ENCODE results near the gene TOR2A. TPM values are rescaled to one million over a fixed set of nuclear protein-coding genes. Genes with fewer than 3 reads are reported as not detected.
A peak's percentile ranks its signal among the peaks of the same experiment; 100 is the strongest.

Gene TOR2A
- polyA plus RNA-seq, 3 donors: 57.4 to 63.8 (median 60.0) TPM

GRCh38 chr9:127698386-127698785 is 36.7 kb downstream of the TOR2A start:
- Mint-ChIP-seq H3K27ac (peak overlapping the region in 1 of 7 donors; percentile 83), H3K27me3 (ENCODE audit: low read depth in 3 of 3) (peaks cover 0 to 6% (median 1%) of the 10 kb centered on the region in 3 donors), H3K9me3 (peaks cover 0 to 5% (median 2%) of the 10 kb centered on the region in 7 donors), H3K4me3 (no peak overlapping the region), H3K36me3 (no peaks in the 10 kb centered on the region), H3K4me1 (peaks cover 16% of the 10 kb centered on the region)
- Histone ChIP-seq H3K4me1 (ENCODE audit: control insufficient read depth in 1 of 2, insufficient read depth in 2 of 2, low read length in 2 of 2) (peaks cover 7 to 8% of the 10 kb centered on the region in 2 donors), H3K4me2 (replicated peaks; ENCODE audit: extremely low read depth, low read length, poor library complexity, severe bottlenecking) (no peak overlapping the region), H3K9ac (ENCODE audit: insufficient read depth, low read length, poor library complexity, severe bottlenecking) (no peak overlapping the region), H3K9me3 (replicated peaks in 1 of 2; ENCODE audit: control insufficient read depth in 1 of 2, insufficient read depth in 1 of 2, low read length in 2 of 2) (no peaks in the 10 kb centered on the region), H3K79me2 (ENCODE audit: insufficient read depth, low read length) (no peaks in the 10 kb centered on the region), H3K27ac (ENCODE audit: low read depth in 1 of 2, low read length in 2 of 2) (no peak overlapping the region), H3K27me3 (ENCODE audit: control insufficient read depth in 2 of 2, insufficient read depth in 2 of 2, low read length in 2 of 2) (no peaks in the 10 kb centered on the region), H4K20me1 (ENCODE audit: insufficient read depth, low read length) (no peaks in the 10 kb centered on the region), H3K4me3 (replicated peaks in 1 of 3; ENCODE audit: low read depth in 2 of 3, low read length in 3 of 3) (no peak overlapping the region), H2AFZ (ENCODE audit: insufficient read depth, low read depth, low read length, poor library complexity, severe bottlenecking) (no peak overlapping the region), H3K36me3 (replicated peaks in 1 of 2; ENCODE audit: control insufficient read depth in 1 of 2, insufficient read depth in 2 of 2, low read length in 2 of 2) (no peaks in the 10 kb centered on the region)
- 92% methylated on average over 2 of the region's 5 CpGs for WGBS (ENCODE audit: insufficient coverage)
- intact Hi-C loops (cut with micrococcal nuclease): loop anchor here in 1 of 2 donors (10.0 kb wide), 1 partner anchor 94 kb away; no protein-coding TSS in a partner anchor
- no peak for DNase-seq
- no peak for TF ChIP-seq CTCF (IDR thresholded peaks at IDR 0.05)

GRCh38 chr9:127697575-127697974 is 37.5 kb downstream of the TOR2A start:
- H3K27ac ChIP-seq (ENCODE audit: low read depth in 1 of 2, low read length in 2 of 2): no peak overlapping the region
- intact Hi-C loops (cut with micrococcal nuclease): loop anchor here in 1 of 2 donors (10.0 kb wide), 1 partner anchor 93 kb away; no protein-coding TSS in a partner anchor
- peaks cover 0 to 6% (median 1%) of the 10 kb centered on the region in 3 donors for H3K27me3 Mint-ChIP-seq (ENCODE audit: low read depth in 3 of 3)
- H3K4me1 Mint-ChIP-seq: peaks cover 13% of the 10 kb centered on the region
- H3K4me3 ChIP-seq (replicated peaks in 1 of 3; ENCODE audit: low read depth in 2 of 3, low read length in 3 of 3): no peak overlapping the region
- H3K27me3 ChIP-seq (ENCODE audit: control insufficient read depth in 2 of 2, insufficient read depth in 2 of 2, low read length in 2 of 2): no peaks in the 10 kb centered on the region
- peaks cover 7 to 8% of the 10 kb centered on the region in 2 donors for H3K4me1 ChIP-seq (ENCODE audit: control insufficient read depth in 1 of 2, insufficient read depth in 2 of 2, low read length in 2 of 2)
- no peaks in the 10 kb centered on the region for H3K9me3 ChIP-seq (replicated peaks in 1 of 2; ENCODE audit: control insufficient read depth in 1 of 2, insufficient read depth in 1 of 2, low read length in 2 of 2)
- no peak for DNase-seq
- no peaks in the 10 kb centered on the region for H4K20me1 ChIP-seq (ENCODE audit: insufficient read depth, low read length)
- no peak overlapping the region for H3K4me3 Mint-ChIP-seq
- H3K36me3 Mint-ChIP-seq: no peaks in the 10 kb centered on the region
- peak overlapping the region; percentile 52 for H2AFZ ChIP-seq (ENCODE audit: insufficient read depth, low read depth, low read length, poor library complexity, severe bottlenecking)
- no peaks in the 10 kb centered on the region for H3K79me2 ChIP-seq (ENCODE audit: insufficient read depth, low read length)
- no peak overlapping the region for H3K4me2 ChIP-seq (replicated peaks; ENCODE audit: extremely low read depth, low read length, poor library complexity, severe bottlenecking)
- 100% methylated on average over 1 of the region's 5 CpGs for WGBS (ENCODE audit: insufficient coverage)
- H3K27ac Mint-ChIP-seq: peak overlapping the region in 1 of 7 donors; percentile 15
- H3K36me3 ChIP-seq (replicated peaks in 1 of 2; ENCODE audit: control insufficient read depth in 1 of 2, insufficient read depth in 2 of 2, low read length in 2 of 2): no peaks in the 10 kb centered on the region
- TF ChIP-seq CTCF (IDR thresholded peaks at IDR 0.05): no peak
- peaks cover 0 to 5% (median 2%) of the 10 kb centered on the region in 7 donors for H3K9me3 Mint-ChIP-seq
- no peak overlapping the region for H3K9ac ChIP-seq (ENCODE audit: insufficient read depth, low read length, poor library complexity, severe bottlenecking)

Measured in CD14-positive monocyte (primary cell).